ENCODE measurements around the gene CACHD1. TPM values are rescaled to one million over a fixed set of nuclear protein-coding genes. Genes with fewer than 3 reads are reported as not detected.

The CACHD1 gene
- total and polyA plus RNA-seq, 3 donors from 2014 or later = 7.4 to 10.3 (median 8.3) TPM

GRCh38 chr1:64687725-64688327 lies 217.9 kb downstream of the CACHD1 start:
- TF ChIP-seq POLR2A (IDR thresholded peaks at IDR 0.05) (no peak), CTCF (IDR thresholded peaks at IDR 0.05) (no peak)
- DNase-seq = no peak
- H3K9me3 ChIP-seq = no peaks in the 10 kb centered on the region
- H3K4me3 ChIP-seq = no peak overlapping the region
- H3K36me3 ChIP-seq (ENCODE audit: low read depth, missing control alignments) = no peaks in the 10 kb centered on the region
- intact Hi-C loops (cut with DNase I; ENCODE audit: low total_unique reads) = loop anchor here (5.0 kb wide), 1 partner anchor 139 kb away; no protein-coding TSS in a partner anchor
- H3K27me3 ChIP-seq = no peaks in the 10 kb centered on the region
- no peak overlapping the region for H3K27ac ChIP-seq
- no peaks in the 10 kb centered on the region for H3K4me1 ChIP-seq
- 67 to 80% methylated on average over 3 of the region's 3 CpGs for WGBS, 2 donors

GRCh38 chr1:64691626-64692025 lies 221.7 kb downstream of the CACHD1 start:
- Histone ChIP-seq H3K36me3 (ENCODE audit: low read depth, missing control alignments) (no peaks in the 10 kb centered on the region), H3K4me1 (no peaks in the 10 kb centered on the region), H3K27ac (no peak overlapping the region), H3K9me3 (no peaks in the 10 kb centered on the region), H3K4me3 (no peak overlapping the region), H3K27me3 (no peaks in the 10 kb centered on the region)
- 81 to 82% methylated on average over 7 of the region's 7 CpGs for WGBS, 2 donors
- no peak for DNase-seq
- TF ChIP-seq POLR2A (IDR thresholded peaks at IDR 0.05) (no peak), CTCF (IDR thresholded peaks at IDR 0.05) (no peak)
- intact Hi-C loops (cut with DNase I; ENCODE audit: low total_unique reads) = no loop called here

GRCh38 chr1:64692911-64693310 lies 223.0 kb downstream of the CACHD1 start:
- Histone ChIP-seq H3K27me3 (no peaks in the 10 kb centered on the region), H3K9me3 (no peaks in the 10 kb centered on the region), H3K4me3 (no peak overlapping the region), H3K36me3 (ENCODE audit: low read depth, missing control alignments) (no peaks in the 10 kb centered on the region), H3K27ac (no peak overlapping the region), H3K4me1 (no peaks in the 10 kb centered on the region)
- WGBS, 2 donors = 4 to 23% methylated on average over 1 of the region's 1 CpG
- intact Hi-C loops (cut with DNase I; ENCODE audit: low total_unique reads) = no loop called here
- no peak for DNase-seq
- TF ChIP-seq POLR2A (IDR thresholded peaks at IDR 0.05) = no peak
- TF ChIP-seq CTCF (IDR thresholded peaks at IDR 0.05) = no peak

GRCh38 chr1:64693406-64693805 lies 223.5 kb downstream of the CACHD1 start:
- Histone ChIP-seq H3K9me3 (no peaks in the 10 kb centered on the region), H3K27ac (no peak overlapping the region), H3K4me3 (no peak overlapping the region), H3K4me1 (no peaks in the 10 kb centered on the region), H3K36me3 (ENCODE audit: low read depth, missing control alignments) (no peaks in the 10 kb centered on the region), H3K27me3 (no peaks in the 10 kb centered on the region)
- 84 to 87% methylated on average over 5 of the region's 5 CpGs for WGBS, 2 donors
- intact Hi-C loops (cut with DNase I; ENCODE audit: low total_unique reads) = no loop called here
- DNase-seq = no peak
- no peak for TF ChIP-seq POLR2A (IDR thresholded peaks at IDR 0.05)
- no peak for TF ChIP-seq CTCF (IDR thresholded peaks at IDR 0.05)

- TF ChIP-seq CTCF (IDR thresholded peaks at IDR 0.05) = no peak
- no peak for TF ChIP-seq POLR2A (IDR thresholded peaks at IDR 0.05)
Measured at GRCh38 chr1:64696879-64697278, 226.9 kb downstream of the CACHD1 start.

More at GRCh38 chr1:64696879-64697278, 226.9 kb downstream of the CACHD1 start:
- H3K4me1 ChIP-seq = no peaks in the 10 kb centered on the region
- intact Hi-C loops (cut with DNase I; ENCODE audit: low total_unique reads) = no loop called here
- H3K36me3 ChIP-seq (ENCODE audit: low read depth, missing control alignments) = no peaks in the 10 kb centered on the region
- H3K9me3 ChIP-seq = no peaks in the 10 kb centered on the region
- WGBS, 2 donors = 90 to 94% methylated on average over 3 of the region's 3 CpGs
- no peaks in the 10 kb centered on the region for H3K27me3 ChIP-seq
- DNase-seq = no peak
- H3K27ac ChIP-seq = no peak overlapping the region
- no peak overlapping the region for H3K4me3 ChIP-seq
